Keratinocyte (primary cell): Measurements from ENCODE around the gene ZNF814.

Experiments
- CTCF ChIP-seq, 3 experiments: IDR thresholded peaks in 1 of 3; conservative IDR thresholded peaks in 1 of 3; optimal IDR thresholded peaks in 1 of 3; 2 replicates in 2 of 3; 3 replicates in 1 of 3; pipeline versions ENCODE3 to v1.5.1; 2011; ENCODE audit warnings: low read length in 3 of 3, mild to moderate bottlenecking in 3 of 3, moderate library complexity in 2 of 3, control low read depth in 1 of 3, inconsistent platforms in 1 of 3; ENCODE audit not compliant: insufficient read depth in 2 of 3; ENCODE audit errors: extremely low read depth in 1 of 3
- EZH2 ChIP-seq: IDR thresholded peaks from one replicate; pipeline ENCODE4 v1.6.1; 2012; ENCODE audit warnings: inconsistent platforms, mild to moderate bottlenecking, low read length, moderate library complexity

DNA sequence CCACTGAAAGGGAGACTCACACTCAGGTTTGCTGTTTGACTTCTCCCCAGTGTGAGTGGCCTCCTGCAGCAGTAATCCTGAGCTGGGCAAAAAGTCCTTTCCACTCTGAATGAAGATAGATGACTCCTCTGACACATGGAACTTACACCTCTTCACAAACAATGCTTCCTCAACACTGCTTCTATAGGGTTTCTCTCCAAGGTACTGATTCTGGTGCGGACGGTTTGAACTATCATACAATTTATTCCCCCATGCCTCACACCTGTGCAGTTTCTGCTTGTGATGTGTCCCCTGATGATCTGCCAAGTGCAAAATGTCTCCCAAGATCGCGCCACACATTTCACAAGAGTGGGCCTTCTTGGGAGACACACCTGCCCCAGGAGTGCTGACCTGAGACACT lies 38.8 kb upstream of the ZNF814 start:
- no peak for TF ChIP-seq CTCF (optimal IDR thresholded peaks at IDR 0.05 in 1 of 3, IDR thresholded peaks at IDR 0.05 in 1 of 3, conservative IDR thresholded peaks at IDR 0.05 in 1 of 3; ENCODE audit: extremely low read depth in 1 of 3, insufficient read depth in 2 of 3, low read length in 3 of 3)
- TF ChIP-seq EZH2 = no peak
